Measurements from ENCODE around the gene RPS21. TPM values are rescaled to one million over a fixed set of nuclear protein-coding genes. Genes with fewer than 3 reads are reported as not detected.
A peak's percentile ranks its signal among the peaks of the same experiment; 100 is the strongest.

Gene RPS21
- total and polyA plus RNA-seq, 9 of the 15 experiments (the other 6 are each of a cell fraction or from before 2014, with no cell fraction given) = 1,380 to 5,647 (median 3,091) TPM

DNA sequence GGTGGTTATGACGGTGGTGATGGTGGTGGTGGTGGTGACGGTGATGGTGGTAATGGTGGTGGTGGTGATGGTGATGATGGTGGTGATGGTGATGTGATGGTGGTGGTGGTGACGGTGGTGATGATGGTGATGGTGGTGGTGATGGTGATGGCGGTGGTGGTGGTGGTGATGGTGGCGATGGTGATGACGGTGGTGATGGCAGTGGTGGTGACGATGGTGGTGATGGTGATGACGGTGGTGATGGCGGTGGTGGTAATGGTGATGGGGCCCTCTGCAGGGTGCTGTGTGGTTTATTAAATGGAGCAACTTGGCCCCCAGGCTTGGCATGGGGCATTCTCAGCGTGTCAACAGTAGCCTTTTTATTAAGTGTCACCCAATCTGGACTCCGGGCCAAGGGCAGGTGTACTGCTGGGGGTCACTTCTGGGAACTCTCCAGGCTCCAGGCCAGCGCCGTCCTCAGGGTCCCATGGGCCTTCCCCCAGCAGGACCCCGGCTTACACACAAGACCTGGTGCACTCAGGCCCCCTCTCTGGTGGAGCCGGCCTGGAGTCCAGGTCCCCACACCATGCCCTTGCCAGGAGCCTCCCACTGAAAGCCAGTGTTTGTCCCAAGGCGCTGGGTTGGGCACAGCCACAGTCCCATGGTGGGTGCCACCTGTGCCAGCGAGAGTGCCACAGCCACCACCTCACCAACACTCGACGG lies 11.4 kb downstream of the RPS21 start:
- intact Hi-C loops (cut with micrococcal nuclease) (no loop called here), in situ Hi-C loops (cut with MboI) (no loop called here)
- H3K9me3 ChIP-seq (replicated peaks; ENCODE audit: control insufficient read depth, insufficient read depth, low read depth, low read length) = no peaks in the 10 kb centered on the region
- no peak for TF ChIP-seq POLR2H (tag; IDR thresholded peaks at IDR 0.05; ENCODE audit: low read depth)
- TF ChIP-seq, protein P1, sequence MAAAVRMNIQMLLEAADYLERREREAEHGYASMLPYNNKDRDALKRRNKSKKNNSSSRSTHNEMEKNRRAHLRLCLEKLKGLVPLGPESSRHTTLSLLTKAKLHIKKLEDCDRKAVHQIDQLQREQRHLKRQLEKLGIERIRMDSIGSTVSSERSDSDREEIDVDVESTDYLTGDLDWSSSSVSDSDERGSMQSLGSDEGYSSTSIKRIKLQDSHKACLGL (CRISPR knock-in tag; IDR thresholded peaks at IDR 0.05; ENCODE audit: borderline replicate concordance, poor library complexity, severe bottlenecking) = no peak
- TF ChIP-seq, protein P2, sequence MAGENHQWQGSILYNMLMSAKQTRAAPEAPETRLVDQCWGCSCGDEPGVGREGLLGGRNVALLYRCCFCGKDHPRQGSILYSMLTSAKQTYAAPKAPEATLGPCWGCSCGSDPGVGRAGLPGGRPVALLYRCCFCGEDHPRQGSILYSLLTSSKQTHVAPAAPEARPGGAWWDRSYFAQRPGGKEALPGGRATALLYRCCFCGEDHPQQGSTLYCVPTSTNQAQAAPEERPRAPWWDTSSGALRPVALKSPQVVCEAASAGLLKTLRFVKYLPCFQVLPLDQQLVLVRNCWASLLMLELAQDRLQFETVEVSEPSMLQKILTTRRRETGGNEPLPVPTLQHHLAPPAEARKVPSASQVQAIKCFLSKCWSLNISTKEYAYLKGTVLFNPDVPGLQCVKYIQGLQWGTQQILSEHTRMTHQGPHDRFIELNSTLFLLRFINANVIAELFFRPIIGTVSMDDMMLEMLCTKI (IDR thresholded peaks at IDR 0.05; ENCODE audit: partially characterized antibody) = no peak
- TF ChIP-seq, protein P3, sequence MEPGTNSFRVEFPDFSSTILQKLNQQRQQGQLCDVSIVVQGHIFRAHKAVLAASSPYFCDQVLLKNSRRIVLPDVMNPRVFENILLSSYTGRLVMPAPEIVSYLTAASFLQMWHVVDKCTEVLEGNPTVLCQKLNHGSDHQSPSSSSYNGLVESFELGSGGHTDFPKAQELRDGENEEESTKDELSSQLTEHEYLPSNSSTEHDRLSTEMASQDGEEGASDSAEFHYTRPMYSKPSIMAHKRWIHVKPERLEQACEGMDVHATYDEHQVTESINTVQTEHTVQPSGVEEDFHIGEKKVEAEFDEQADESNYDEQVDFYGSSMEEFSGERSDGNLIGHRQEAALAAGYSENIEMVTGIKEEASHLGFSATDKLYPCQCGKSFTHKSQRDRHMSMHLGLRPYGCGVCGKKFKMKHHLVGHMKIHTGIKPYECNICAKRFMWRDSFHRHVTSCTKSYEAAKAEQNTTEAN (CRISPR knock-in tag; IDR thresholded peaks at IDR 0.05) = no peak
- TF ChIP-seq, protein P4, sequence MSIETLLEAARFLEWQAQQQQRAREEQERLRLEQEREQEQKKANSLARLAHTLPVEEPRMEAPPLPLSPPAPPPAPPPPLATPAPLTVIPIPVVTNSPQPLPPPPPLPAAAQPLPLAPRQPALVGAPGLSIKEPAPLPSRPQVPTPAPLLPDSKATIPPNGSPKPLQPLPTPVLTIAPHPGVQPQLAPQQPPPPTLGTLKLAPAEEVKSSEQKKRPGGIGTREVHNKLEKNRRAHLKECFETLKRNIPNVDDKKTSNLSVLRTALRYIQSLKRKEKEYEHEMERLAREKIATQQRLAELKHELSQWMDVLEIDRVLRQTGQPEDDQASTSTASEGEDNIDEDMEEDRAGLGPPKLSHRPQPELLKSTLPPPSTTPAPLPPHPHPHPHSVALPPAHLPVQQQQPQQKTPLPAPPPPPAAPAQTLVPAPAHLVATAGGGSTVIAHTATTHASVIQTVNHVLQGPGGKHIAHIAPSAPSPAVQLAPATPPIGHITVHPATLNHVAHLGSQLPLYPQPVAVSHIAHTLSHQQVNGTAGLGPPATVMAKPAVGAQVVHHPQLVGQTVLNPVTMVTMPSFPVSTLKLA (conservative IDR thresholded peaks at IDR 0.05) = no peak
- TF ChIP-seq, protein P5, sequence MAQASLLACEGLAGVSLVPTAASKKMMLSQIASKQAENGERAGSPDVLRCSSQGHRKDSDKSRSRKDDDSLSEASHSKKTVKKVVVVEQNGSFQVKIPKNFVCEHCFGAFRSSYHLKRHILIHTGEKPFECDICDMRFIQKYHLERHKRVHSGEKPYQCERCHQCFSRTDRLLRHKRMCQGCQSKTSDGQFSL (CRISPR knock-in tag; IDR thresholded peaks at IDR 0.05) = no peak
- TF ChIP-seq, protein P5 (tag; IDR thresholded peaks at IDR 0.05) = no peak
- TF ChIP-seq POLR2G (IDR thresholded peaks at IDR 0.05; ENCODE audit: low read depth, low read length) = peak; percentile 58
- no peak for TF ChIP-seq SMARCE1 (IDR thresholded peaks at IDR 0.05)
- no peak for TF ChIP-seq HDAC1 (IDR thresholded peaks at IDR 0.05)
- no peak for TF ChIP-seq ZNF146 (CRISPR knock-in tag; IDR thresholded peaks at IDR 0.05; ENCODE audit: unreplicated experiment)
- no peak for TF ChIP-seq BDP1 (IDR thresholded peaks at IDR 0.05; ENCODE audit: insufficient read depth, insufficient read length)
- TF ChIP-seq ETV5 (CRISPR knock-in tag; IDR thresholded peaks at IDR 0.05; ENCODE audit: low read depth) = no peak
- TF ChIP-seq ZKSCAN1 (IDR thresholded peaks at IDR 0.05; ENCODE audit: low read depth, low read length) = peak; percentile 36; the same call in 1 of the 2 replicates
- ATAC-seq (no peak), FAIRE-seq (no peak), DNase-seq (ENCODE audit: extremely low read depth in 1 of 4, low spot score in 3 of 4) (no peak)
- no peak overlapping the region for H3K4me2 ChIP-seq (ENCODE audit: insufficient read depth, low read length)
- H3K4me3 ChIP-seq = no peak overlapping the region
- H3K27me3 ChIP-seq (ENCODE audit: control insufficient read depth in 2 of 2, insufficient read depth in 2 of 2, low read length in 2 of 2) = no peaks in the 10 kb centered on the region
- peaks cover under 1% of the 10 kb centered on the region for H3K9me1 ChIP-seq (ENCODE audit: control insufficient read depth, insufficient read depth, low read length)
- CTCF ChIA-PET (ENCODE audit: low intra/inter-chr PET ratio) = no interaction called here
- WGBS (ENCODE audit: insufficient coverage, low coverage, missing lambda C conversion rate) = 76% methylated on average over 12 of the region's 19 CpGs
- peaks cover 13% of the 10 kb centered on the region; the same call in 1 of the 3 replicates for H3K36me3 ChIP-seq (ENCODE audit: control insufficient read depth, insufficient read depth, low read length)
- H2AFZ ChIP-seq (ENCODE audit: low read depth, low read length) = no peak overlapping the region
- H4K20me1 ChIP-seq (replicated peaks; ENCODE audit: control insufficient read depth, insufficient read depth, low read length) = no peaks in the 10 kb centered on the region
- POLR2A ChIA-PET = no interaction called here
- BruUV-seq (replicated peaks) = no TSS peak
- no peak overlapping the region for H3K9ac ChIP-seq (ENCODE audit: insufficient read depth in 1 of 2, low read depth in 2 of 2, low read length in 2 of 2)
- H3K27ac ChIP-seq (ENCODE audit: extremely low read depth, low read depth, low read length) = no peak overlapping the region
- peaks cover 0 to 50% of the 10 kb centered on the region in 2 experiments; a peak in 2 of 5 replicates for H3K4me1 ChIP-seq (replicated peaks in 1 of 2; ENCODE audit: control insufficient read depth in 2 of 2, insufficient read depth in 2 of 2, low read length in 2 of 2)
- no peaks in the 10 kb centered on the region for H3K79me2 ChIP-seq (ENCODE audit: control insufficient read depth, insufficient read depth, low read length)
